Hepatocyte (in vitro differentiated cells): ENCODE results near the gene CDH4. TPM values are rescaled to one million over a fixed set of nuclear protein-coding genes. Genes with fewer than 3 reads are reported as not detected.

Experiments
- DNase-seq: peaks from one replicate; pipeline ENCODE4 v3.0.0-alpha.2; 2016; ENCODE audit warnings: low spot score
- H2AFZ ChIP-seq: fragments of 200-600 bp; sonication (generic); 2 replicates; pipeline ENCODE4 v1.6.0; 2016; ENCODE audit warnings: antibody characterized with exemption, mild to moderate bottlenecking
- H3K27ac ChIP-seq: fragments of 200-600 bp; sonication (generic); 2 replicates; pipeline ENCODE4 v1.5.1; 2016; ENCODE audit warnings: mild to moderate bottlenecking
- H3K27me3 ChIP-seq: fragments of 200-600 bp; sonication (generic); 2 replicates; pipeline ENCODE4 v1.6.1; 2016
- H3K36me3 ChIP-seq: fragments of 200-600 bp; sonication (generic); replicated peaks from 2 replicates; pipeline ENCODE4 v1.5.1; 2016; ENCODE audit warnings: low read depth; ENCODE audit not compliant: insufficient read depth
- H3K4me1 ChIP-seq: fragments of 200-600 bp; sonication (generic); 2 replicates; pipeline ENCODE4 v1.5.1; 2016; ENCODE audit warnings: mild to moderate bottlenecking, moderate library complexity; ENCODE audit not compliant: insufficient read depth
- H3K4me2 ChIP-seq: fragments of 200-600 bp; sonication (generic); 2 replicates; pipeline ENCODE4 v1.6.0; 2016
- H3K4me3 ChIP-seq: fragments of 200-600 bp; sonication (generic); 2 replicates; pipeline ENCODE4 v1.5.1; 2016; ENCODE audit warnings: mild to moderate bottlenecking
- H3K79me2 ChIP-seq: fragments of 200-600 bp; sonication (generic); 2 replicates; pipeline ENCODE4 v1.6.0; 2017; ENCODE audit warnings: mild to moderate bottlenecking
- H3K9me2 ChIP-seq: fragments of 200-600 bp; sonication (generic); replicated peaks from 2 replicates; pipeline ENCODE4 v1.6.0; 2017; ENCODE audit warnings: mild to moderate bottlenecking; ENCODE audit not compliant: insufficient read depth
- H3K9me3 ChIP-seq: fragments of 200-600 bp; sonication (generic); 2 replicates; pipeline ENCODE4 v1.5.1; 2016; ENCODE audit warnings: low read depth, mild to moderate bottlenecking
- H4K20me1 ChIP-seq: fragments of 200-600 bp; sonication (generic); 2 replicates; pipeline ENCODE4 v1.6.0; 2016; ENCODE audit warnings: mild to moderate bottlenecking; ENCODE audit not compliant: insufficient read depth, poor library complexity, severe bottlenecking
- EZH2 ChIP-seq: fragments of 200-600 bp; sonication (generic); IDR thresholded peaks from 2 replicates; pipeline ENCODE4 v1.6.1; 2016; ENCODE audit warnings: antibody characterized with exemption, mild to moderate bottlenecking, borderline replicate concordance
- EZH2phosphoT487 ChIP-seq: fragments of 200-600 bp; sonication (generic); IDR thresholded peaks from one replicate; pipeline ENCODE4 v1.6.1; 2018; ENCODE audit warnings: antibody characterized with exemption, mild to moderate bottlenecking, low read depth, moderate library complexity; ENCODE audit not compliant: unreplicated experiment, severe bottlenecking
- WGBS: methylation state at CpG from one replicate; pipeline ENCODE4 v1.1.6; 2016; ENCODE audit warnings: low lambda C conversion rate; ENCODE audit errors: missing lambda C conversion rate; 5-methylcytosine and 5-hydroxymethylcytosine counted together
- polyA plus RNA-seq: library from polyadenylated mRNA; unstranded; fragments of >200 nt; fragmentation: Nextera tagmentation; extraction: Ambion mirVana; gene quantifications from 2 replicates; pipeline ENCODE4 v1.2.1, GENCODE V29; 2016
- total RNA-seq: library from RNA; depleted of rRNA; stranded (reverse); fragments of >200 nt; gene quantifications from 2 replicates; pipeline ENCODE4 v1.2.3, GENCODE V29; 2014
- TF ChIP-seq, protein P1 (sequence below): fragments of 200-600 bp; sonication (generic); IDR thresholded peaks from 2 replicates; pipeline ENCODE4 v1.5.1; 2016; ENCODE audit warnings: antibody characterized with exemption, mild to moderate bottlenecking; ENCODE audit not compliant: poor library complexity

Gene CDH4
- total and polyA plus RNA-seq, 2 experiments from 2014 or later = 0.53 to 0.73 TPM

DNA sequence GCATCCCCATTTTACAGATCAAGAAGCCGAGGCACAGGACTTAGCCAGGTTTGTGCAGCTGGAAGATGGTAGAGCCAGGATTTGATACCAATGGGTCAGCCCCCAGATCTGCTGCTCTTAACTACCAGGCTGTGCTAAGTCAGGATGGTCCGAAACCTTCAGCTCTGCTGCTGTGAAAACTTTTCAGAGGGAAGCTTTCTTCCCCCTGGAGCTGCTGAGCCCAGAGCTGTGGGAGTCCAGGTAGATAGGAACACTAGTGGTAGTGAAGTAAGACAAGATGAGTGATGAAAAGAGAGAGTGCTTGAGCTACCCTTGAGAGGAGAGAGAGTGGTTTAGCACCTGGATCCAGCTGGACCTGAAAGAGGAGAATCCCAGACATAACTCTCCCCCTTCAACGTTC is 230.8 kb downstream of the CDH4 start:
- no peak for DNase-seq
- Histone ChIP-seq H3K9me3 (no peaks in the 10 kb centered on the region), H4K20me1 (no peaks in the 10 kb centered on the region), H3K9me2 (no peaks in the 10 kb centered on the region), H3K27ac (no peak overlapping the region), H2AFZ (no peak overlapping the region), H3K4me1 (no peaks in the 10 kb centered on the region), H3K4me2 (no peak overlapping the region), H3K4me3 (no peak overlapping the region), H3K36me3 (no peaks in the 10 kb centered on the region), H3K79me2 (no peaks in the 10 kb centered on the region), H3K27me3 (no peaks in the 10 kb centered on the region)
- WGBS = 85% methylated on average over 3 of the region's 3 CpGs
- TF ChIP-seq EZH2 (no peak), EZH2phosphoT487 (no peak)
- TF ChIP-seq, protein P1, sequence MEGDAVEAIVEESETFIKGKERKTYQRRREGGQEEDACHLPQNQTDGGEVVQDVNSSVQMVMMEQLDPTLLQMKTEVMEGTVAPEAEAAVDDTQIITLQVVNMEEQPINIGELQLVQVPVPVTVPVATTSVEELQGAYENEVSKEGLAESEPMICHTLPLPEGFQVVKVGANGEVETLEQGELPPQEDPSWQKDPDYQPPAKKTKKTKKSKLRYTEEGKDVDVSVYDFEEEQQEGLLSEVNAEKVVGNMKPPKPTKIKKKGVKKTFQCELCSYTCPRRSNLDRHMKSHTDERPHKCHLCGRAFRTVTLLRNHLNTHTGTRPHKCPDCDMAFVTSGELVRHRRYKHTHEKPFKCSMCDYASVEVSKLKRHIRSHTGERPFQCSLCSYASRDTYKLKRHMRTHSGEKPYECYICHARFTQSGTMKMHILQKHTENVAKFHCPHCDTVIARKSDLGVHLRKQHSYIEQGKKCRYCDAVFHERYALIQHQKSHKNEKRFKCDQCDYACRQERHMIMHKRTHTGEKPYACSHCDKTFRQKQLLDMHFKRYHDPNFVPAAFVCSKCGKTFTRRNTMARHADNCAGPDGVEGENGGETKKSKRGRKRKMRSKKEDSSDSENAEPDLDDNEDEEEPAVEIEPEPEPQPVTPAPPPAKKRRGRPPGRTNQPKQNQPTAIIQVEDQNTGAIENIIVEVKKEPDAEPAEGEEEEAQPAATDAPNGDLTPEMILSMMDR = no peak

DNA sequence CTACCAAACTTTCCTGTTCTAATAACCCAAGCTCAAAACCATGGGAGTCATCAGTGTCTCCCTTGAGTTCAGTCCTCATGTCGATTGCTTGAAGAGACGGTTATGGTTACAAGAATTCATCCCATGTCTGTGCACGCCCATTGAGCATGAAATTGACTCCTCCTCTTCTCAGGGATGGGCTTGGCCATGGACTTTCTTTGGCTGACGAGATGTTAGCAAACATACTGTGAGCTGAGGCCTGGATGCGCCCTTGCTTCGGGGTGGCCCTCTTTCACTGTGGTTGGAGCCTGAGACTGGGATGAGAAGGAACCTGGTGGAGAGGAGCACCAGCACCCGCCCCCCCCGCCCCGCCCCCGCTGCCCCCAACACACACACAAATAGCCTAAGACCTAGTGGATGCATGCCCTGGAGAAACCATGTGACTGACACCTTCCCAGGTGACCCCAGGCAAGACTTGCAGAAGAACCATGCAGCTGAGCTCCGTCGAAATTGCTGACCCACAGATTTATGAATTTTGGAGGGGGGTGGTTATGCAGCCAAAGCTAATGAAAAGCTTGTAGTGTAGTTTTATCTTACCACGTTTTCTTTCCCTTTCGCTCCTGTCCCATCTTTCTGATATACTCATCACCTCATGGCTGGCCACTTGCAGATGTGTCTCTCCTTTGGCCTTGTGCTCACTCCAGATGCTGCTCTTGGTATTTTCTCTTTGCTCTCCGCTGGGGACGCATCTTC is 231.4 kb downstream of the CDH4 start:
- Histone ChIP-seq H3K36me3 (no peaks in the 10 kb centered on the region), H4K20me1 (no peaks in the 10 kb centered on the region), H3K9me2 (no peaks in the 10 kb centered on the region), H3K9me3 (no peaks in the 10 kb centered on the region), H3K79me2 (no peaks in the 10 kb centered on the region), H3K4me2 (no peak overlapping the region), H3K27ac (no peak overlapping the region), H2AFZ (no peak overlapping the region), H3K27me3 (no peaks in the 10 kb centered on the region), H3K4me1 (no peaks in the 10 kb centered on the region), H3K4me3 (no peak overlapping the region)
- DNase-seq = no peak
- TF ChIP-seq, protein P1 = no peak
- TF ChIP-seq EZH2phosphoT487 (no peak), EZH2 (no peak)
- 90% methylated on average over 12 of the region's 16 CpGs for WGBS

DNA sequence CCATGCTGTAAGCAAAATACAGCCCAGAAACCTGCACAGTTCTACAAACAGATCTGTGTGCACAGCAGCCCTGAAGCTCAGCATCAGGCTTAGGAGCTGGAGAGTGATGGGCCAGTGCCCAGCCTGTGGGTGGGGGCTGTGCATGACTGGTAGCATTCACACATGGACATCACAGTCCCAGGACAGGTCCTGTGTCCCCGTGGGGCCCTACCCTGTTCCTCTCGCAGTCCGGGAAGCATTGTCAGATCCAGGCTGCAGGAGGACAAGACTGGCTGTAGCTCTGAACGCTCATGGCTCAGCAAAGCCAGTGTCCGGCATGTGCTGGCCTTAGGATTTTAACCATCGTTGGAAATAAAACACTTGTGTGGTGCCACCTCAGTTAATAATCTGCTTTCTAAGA is 234.1 kb downstream of the CDH4 start:
- WGBS = 98% methylated on average over 6 of the region's 6 CpGs
- no peaks in the 10 kb centered on the region for H4K20me1 ChIP-seq

More for the DNA sequence above, 234.1 kb downstream of the CDH4 start:
- no peaks in the 10 kb centered on the region for H3K9me2 ChIP-seq
- no peak overlapping the region for H3K4me3 ChIP-seq
- TF ChIP-seq, protein P1 = no peak
- TF ChIP-seq EZH2phosphoT487 (no peak), EZH2 (no peak)
- H3K36me3 ChIP-seq = no peaks in the 10 kb centered on the region
- no peaks in the 10 kb centered on the region for H3K9me3 ChIP-seq
- no peak for DNase-seq
- no peak overlapping the region for H2AFZ ChIP-seq
- H3K27me3 ChIP-seq = no peaks in the 10 kb centered on the region
- H3K4me1 ChIP-seq = no peaks in the 10 kb centered on the region
- H3K27ac ChIP-seq = no peak overlapping the region
- H3K79me2 ChIP-seq = no peaks in the 10 kb centered on the region
- H3K4me2 ChIP-seq = no peak overlapping the region
